CD8-positive, alpha-beta memory T cell (primary cell): ENCODE results near the gene ZDHHC22. TPM values are rescaled to one million over a fixed set of nuclear protein-coding genes. Genes with fewer than 3 reads are reported as not detected.

ENCODE experiments used
- CTCF ChIA-PET: fragments of 350-600 bp; sonication (Branson Sonifier 250); formaldehyde crosslinking; loops from one replicate; lab custom pipeline; 2021; ENCODE audit warnings: antibody characterized with exemption; lab: Charles Lee
- POLR2A ChIA-PET: fragments of 350-600 bp; sonication (Branson Sonifier 250); formaldehyde crosslinking; loops from one replicate; lab custom pipeline; 2021; ENCODE audit warnings: antibody characterized with exemption; lab: Charles Lee
- DNase-seq, 5 donors: peaks; one replicate each; pipeline versions ENCODE4 v3.0.0 to v3.0.0-alpha.2; 2020 to 2022; ENCODE audit warnings: mixed read lengths in 1 of 5
- H3K27ac ChIP-seq: one replicate; pipeline ENCODE4 v1.7.0; 2013; ENCODE audit warnings: low read depth, mild to moderate bottlenecking, low read length, moderate library complexity
- H3K27me3 ChIP-seq: 2 replicates; pipeline ENCODE4 v1.7.0; 2013; ENCODE audit warnings: low read length, mild to moderate bottlenecking; ENCODE audit not compliant: insufficient read depth, poor library complexity, severe bottlenecking
- H3K36me3 ChIP-seq: 2 replicates; pipeline ENCODE4 v1.7.0; 2013; ENCODE audit warnings: mild to moderate bottlenecking, low read length, moderate library complexity; ENCODE audit not compliant: insufficient read depth
- H3K4me1 ChIP-seq: 2 replicates; pipeline ENCODE4 v1.7.0; 2013; ENCODE audit warnings: mild to moderate bottlenecking, low read length, moderate library complexity; ENCODE audit not compliant: insufficient read depth
- H3K4me3 ChIP-seq: 2 replicates; pipeline ENCODE4 v1.7.0; 2013; ENCODE audit warnings: mild to moderate bottlenecking, low read length
- H3K9me3 ChIP-seq: 2 replicates; pipeline ENCODE4 v1.7.0; 2013; ENCODE audit warnings: mild to moderate bottlenecking, low read length
- H3K27ac Mint-ChIP-seq, 8 donors: one replicate each; pipeline ENCODE4 v1.8.0; 2020 to 2021; ENCODE audit warnings: mixed read lengths in 8 of 8, mild to moderate bottlenecking in 6 of 8, inconsistent platforms in 3 of 8, moderate library complexity in 3 of 8
- H3K27me3 Mint-ChIP-seq, 2 donors: one replicate each; pipeline ENCODE4 v1.8.0; 2020 to 2021; ENCODE audit warnings: mixed read lengths in 2 of 2, mild to moderate bottlenecking in 1 of 2, moderate library complexity in 1 of 2
- H3K36me3 Mint-ChIP-seq, 3 donors: one replicate each; pipeline ENCODE4 v1.8.0; 2020 to 2021; ENCODE audit warnings: mixed read lengths in 3 of 3, inconsistent platforms in 1 of 3, mild to moderate bottlenecking in 1 of 3
- H3K4me1 Mint-ChIP-seq, 3 donors: one replicate each; pipeline ENCODE4 v1.8.0; 2020 to 2021; ENCODE audit warnings: mixed read lengths in 3 of 3, inconsistent platforms in 1 of 3, mild to moderate bottlenecking in 1 of 3
- H3K4me3 Mint-ChIP-seq, 7 donors: one replicate each; pipeline ENCODE4 v1.8.0; 2020 to 2021; ENCODE audit warnings: mixed read lengths in 7 of 7, mild to moderate bottlenecking in 6 of 7, moderate library complexity in 4 of 7, inconsistent platforms in 2 of 7
- H3K9me3 Mint-ChIP-seq, 5 donors: one replicate each; pipeline ENCODE4 v1.8.0; 2020 to 2022; ENCODE audit warnings: mixed read lengths in 5 of 5, mild to moderate bottlenecking in 3 of 5, moderate library complexity in 2 of 5, inconsistent platforms in 1 of 5
- polyA plus RNA-seq: library from polyadenylated mRNA; unstranded; fragments of 300-500 nt; fragmentation: Illumina TruSeq; gene quantifications from one replicate; pipeline ENCODE4 v1.2.3, GENCODE V29; 2021
- total RNA-seq, 2 experiments: library from RNA; stranded (reverse); gene quantifications; one replicate each; pipeline ENCODE4 v1.2.3, GENCODE V29; 2021

Gene ZDHHC22
- total RNA-seq (not detected), polyA plus RNA-seq (not detected)

- no peaks in the 10 kb centered on the region for H3K36me3 ChIP-seq
- Mint-ChIP-seq H3K4me3 (peak within 1 kb of the TSS in 5 of 7 donors; percentile 57 to 71 (median 67)), H3K36me3 (no peaks in the 10 kb centered on the region), H3K9me3 (peaks cover 0 to 2% (median 0%) of the 10 kb centered on the region in 5 donors), H3K27me3 (peaks cover 69 to 83% of the 10 kb centered on the region in 2 donors), H3K27ac (peak within 1 kb of the TSS in 2 of 8 donors; percentile 17 to 50), H3K4me1 (peaks cover 13 to 29% (median 25%) of the 10 kb centered on the region in 3 donors)
- no peaks in the 10 kb centered on the region for H3K4me1 ChIP-seq
- H3K27me3 ChIP-seq, result peaks cover 30% of the 10 kb centered on the region
- CTCF ChIA-PET, result interaction anchor here (1.0 to 1.1 kb wide), 2 partner anchors 10 to 175 kb away, joined by 3 to 4 read pairs; no protein-coding TSS in a partner anchor
- no peak within 1 kb of the TSS for H3K4me3 ChIP-seq
- H3K9me3 ChIP-seq, result no peaks in the 10 kb centered on the region
- no peak for DNase-seq
- POLR2A ChIA-PET, result interaction anchor here (0.5 kb wide), 1 partner anchor 65 kb away, joined by 3 read pairs; no protein-coding TSS in a partner anchor
- H3K27ac ChIP-seq, result no peak within 1 kb of the TSS
Observed at GRCh38 chr14:77141214-77142004, at the start of gene ZDHHC22. TSS of gene ZDHHC22 (minus strand) at chr14:77141791. CDS start at chr14:77139738, 2,053 bp downstream.

- Mint-ChIP-seq H3K27me3 (peaks cover 3 to 20% of the 10 kb centered on the region in 2 donors), H3K27ac (no peak overlapping the region), H3K9me3 (no peaks in the 10 kb centered on the region), H3K4me1 (no peaks in the 10 kb centered on the region), H3K4me3 (no peak overlapping the region), H3K36me3 (peaks cover 0 to 2% (median 0%) of the 10 kb centered on the region in 3 donors)
- no peak overlapping the region for H3K4me3 ChIP-seq
- no peaks in the 10 kb centered on the region for H3K9me3 ChIP-seq
- POLR2A ChIA-PET, result no interaction called here
- H3K27me3 ChIP-seq, result no peaks in the 10 kb centered on the region
- H3K4me1 ChIP-seq, result no peaks in the 10 kb centered on the region
- no peaks in the 10 kb centered on the region for H3K36me3 ChIP-seq
- no peak for DNase-seq
- CTCF ChIA-PET, result no interaction called here
- no peak overlapping the region for H3K27ac ChIP-seq
Observed at GRCh38 chr14:77190977-77191376, 49.4 kb upstream of the ZDHHC22 start.

- no peaks in the 10 kb centered on the region for H3K36me3 ChIP-seq
- no peaks in the 10 kb centered on the region for H3K4me1 ChIP-seq
- Mint-ChIP-seq H3K4me3 (no peak overlapping the region), H3K27me3 (peaks cover 3 to 28% of the 10 kb centered on the region in 2 donors), H3K4me1 (peaks cover 4 to 5% (median 5%) of the 10 kb centered on the region in 3 donors), H3K27ac (no peak overlapping the region), H3K9me3 (no peaks in the 10 kb centered on the region), H3K36me3 (peaks cover 0 to 2% (median 0%) of the 10 kb centered on the region in 3 donors)
- no peak for DNase-seq
- H3K9me3 ChIP-seq, result no peaks in the 10 kb centered on the region
- no peaks in the 10 kb centered on the region for H3K27me3 ChIP-seq
- CTCF ChIA-PET, result no interaction called here
- POLR2A ChIA-PET, result no interaction called here
- H3K27ac ChIP-seq, result no peak overlapping the region
- H3K4me3 ChIP-seq, result no peak overlapping the region
Observed at GRCh38 chr14:77189479-77189878, 47.9 kb upstream of the ZDHHC22 start.

- H3K4me1 Mint-ChIP-seq, result peaks cover 8 to 15% (median 11%) of the 10 kb centered on the region in 3 donors
- H3K27me3 Mint-ChIP-seq, result peaks cover 16 to 44% of the 10 kb centered on the region in 2 donors
- CTCF ChIA-PET, result no interaction called here
- H3K27ac Mint-ChIP-seq, result no peak overlapping the region
- H3K36me3 ChIP-seq, result no peaks in the 10 kb centered on the region
- peaks cover 0 to 1% (median 0%) of the 10 kb centered on the region in 3 donors for H3K36me3 Mint-ChIP-seq
- no peaks in the 10 kb centered on the region for H3K27me3 ChIP-seq
- no peaks in the 10 kb centered on the region for H3K9me3 ChIP-seq
- no peak overlapping the region for H3K4me3 ChIP-seq
- no peaks in the 10 kb centered on the region for H3K9me3 Mint-ChIP-seq
- POLR2A ChIA-PET, result no interaction called here
- H3K4me1 ChIP-seq, result peaks cover under 1% of the 10 kb centered on the region
- no peak overlapping the region for H3K4me3 Mint-ChIP-seq
- H3K27ac ChIP-seq, result no peak overlapping the region
- no peak for DNase-seq
Observed at GRCh38 chr14:77187649-77188012, 46.0 kb upstream of the ZDHHC22 start.

- H3K36me3 ChIP-seq, result no peaks in the 10 kb centered on the region
- peaks cover 6% of the 10 kb centered on the region for H3K4me1 ChIP-seq
- no peak for DNase-seq
- no peak overlapping the region for H3K4me3 Mint-ChIP-seq
- ChIA-PET CTCF (no interaction called here), POLR2A (no interaction called here)
- H3K27me3 Mint-ChIP-seq, result peaks cover 16 to 42% of the 10 kb centered on the region in 2 donors
- H3K27ac ChIP-seq, result no peak overlapping the region
- H3K4me1 Mint-ChIP-seq, result peaks cover 12 to 20% (median 16%) of the 10 kb centered on the region in 3 donors
- H3K4me3 ChIP-seq, result no peak overlapping the region
- no peaks in the 10 kb centered on the region for H3K36me3 Mint-ChIP-seq
- H3K27ac Mint-ChIP-seq, result no peak overlapping the region
- H3K9me3 ChIP-seq, result no peaks in the 10 kb centered on the region
- peaks cover 3% of the 10 kb centered on the region for H3K27me3 ChIP-seq
- H3K9me3 Mint-ChIP-seq, result no peaks in the 10 kb centered on the region
Observed at GRCh38 chr14:77186911-77187648, 45.5 kb upstream of the ZDHHC22 start.

DNA sequence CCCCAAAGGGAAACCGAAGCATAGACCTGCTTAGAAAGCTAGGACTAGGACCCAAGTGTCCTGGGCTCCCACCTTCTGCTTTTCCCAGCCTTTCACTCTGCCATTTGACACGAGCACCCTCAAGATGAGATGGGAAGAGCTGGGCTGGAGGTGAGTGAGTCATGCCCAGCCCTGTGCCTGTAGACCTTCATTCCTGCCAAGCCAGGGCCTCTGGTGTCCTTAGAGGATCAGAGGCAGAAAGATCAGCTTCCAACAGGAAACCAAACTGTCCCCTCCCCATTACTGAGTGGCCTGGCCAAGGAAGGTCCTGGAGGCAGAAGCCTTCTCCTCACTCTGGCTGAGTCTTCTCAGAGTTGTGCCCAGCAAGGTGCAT lies 43.5 kb upstream of the ZDHHC22 start:
- no peaks in the 10 kb centered on the region for H3K36me3 ChIP-seq
- H3K4me3 Mint-ChIP-seq, result peak overlapping the region in 1 of 7 donors; percentile 68
- H3K9me3 Mint-ChIP-seq, result no peaks in the 10 kb centered on the region
- peaks cover 3% of the 10 kb centered on the region for H3K27me3 ChIP-seq
- H3K9me3 ChIP-seq, result no peaks in the 10 kb centered on the region
- no peak for DNase-seq
- no peak overlapping the region for H3K4me3 ChIP-seq
- peak overlapping the region in 1 of 8 donors; percentile 47 for H3K27ac Mint-ChIP-seq
- CTCF ChIA-PET, result no interaction called here
- H3K27ac ChIP-seq, result no peak overlapping the region
- H3K4me1 Mint-ChIP-seq, result peaks cover 14 to 28% (median 25%) of the 10 kb centered on the region in 3 donors
- POLR2A ChIA-PET, result no interaction called here
- peaks cover 24 to 49% of the 10 kb centered on the region in 2 donors for H3K27me3 Mint-ChIP-seq
- peaks cover 7% of the 10 kb centered on the region for H3K4me1 ChIP-seq
- H3K36me3 Mint-ChIP-seq, result no peaks in the 10 kb centered on the region

- ChIA-PET POLR2A (no interaction called here), CTCF (no interaction called here)
- Histone ChIP-seq H3K36me3 (no peaks in the 10 kb centered on the region), H3K4me1 (peaks cover 7% of the 10 kb centered on the region), H3K4me3 (no peak overlapping the region), H3K27ac (no peak overlapping the region), H3K9me3 (no peaks in the 10 kb centered on the region), H3K27me3 (peaks cover 3% of the 10 kb centered on the region)
- DNase-seq, result no peak
- H3K36me3 Mint-ChIP-seq, result no peaks in the 10 kb centered on the region
- H3K4me1 Mint-ChIP-seq, result peaks cover 14 to 28% (median 25%) of the 10 kb centered on the region in 3 donors
- H3K27me3 Mint-ChIP-seq, result peaks cover 27 to 53% of the 10 kb centered on the region in 2 donors
- no peaks in the 10 kb centered on the region for H3K9me3 Mint-ChIP-seq
- peak overlapping the region in 2 of 8 donors; percentile 29 to 63 for H3K27ac Mint-ChIP-seq
- peak overlapping the region in 5 of 7 donors; percentile 32 to 68 (median 49) for H3K4me3 Mint-ChIP-seq
Observed at GRCh38 chr14:77184396-77185092, 43.0 kb upstream of the ZDHHC22 start.
